Heart right ventricle (tissue), 16 donors: ENCODE results near the gene GALNS. TPM values are rescaled to one million over a fixed set of nuclear protein-coding genes. Genes with fewer than 3 reads are reported as not detected.

ENCODE experiments used
- ATAC-seq, 8 donors: fragments of 200-7000 bp; cut with Tn5 transposase; one replicate each; pipeline ENCODE4 v1.9.1; 2020; ENCODE audit warnings: mild to moderate bottlenecking in 8 of 8, moderate library complexity in 8 of 8, moderate number of reproducible peaks in 1 of 8
- DNase-seq, 2 donors: peaks; one replicate each; pipeline ENCODE4 v3.0.0-alpha.2; 2020
- H3K27ac ChIP-seq, 10 donors: fragments of 200-600 bp; sonication (generic) in 2 of 10; one replicate each; pipeline versions ENCODE4 v1.5.0 to v1.8.0; 2020 to 2022; ENCODE audit warnings: mild to moderate bottlenecking in 3 of 10
- H3K27me3 ChIP-seq, 7 donors: fragments of 200-600 bp; one replicate each; pipeline ENCODE4 v1.8.0; 2021 to 2022; ENCODE audit warnings: mild to moderate bottlenecking in 2 of 7
- H3K36me3 ChIP-seq, 9 donors: fragments of 200-600 bp; sonication (generic) in 1 of 9; one replicate each; pipeline versions ENCODE4 v1.5.0 to v1.8.0; 2020 to 2022; ENCODE audit warnings: mild to moderate bottlenecking in 2 of 9
- H3K4me1 ChIP-seq, 9 donors: fragments of 200-600 bp; sonication (generic) in 1 of 9; one replicate each; pipeline versions ENCODE4 v1.5.0 to v1.8.0; 2020 to 2022; ENCODE audit warnings: mild to moderate bottlenecking in 4 of 9
- H3K4me3 ChIP-seq, 10 donors: fragments of 200-600 bp; sonication (generic) in 2 of 10; one replicate each; pipeline versions ENCODE4 v1.5.0 to v1.8.0; 2020 to 2022; ENCODE audit warnings: mild to moderate bottlenecking in 7 of 10, moderate library complexity in 2 of 10
- H3K9me3 ChIP-seq, 11 donors: fragments of 200-600 bp in 10 of 11; sonication (generic) in 2 of 11; one replicate each; pipeline versions ENCODE4 v1.5.0 to v1.8.0; 2013 to 2022; ENCODE audit warnings: mild to moderate bottlenecking in 2 of 11, control low read depth in 1 of 11, moderate library complexity in 1 of 11
- WGBS, 2 donors: extraction: QIAGEN DNeasy Blood & Tissue Kit; methylation state at CpG; one replicate each; pipeline ENCODE4 v1.1.7; 2013; ENCODE audit warnings: inconsistent platforms in 1 of 2; 5-methylcytosine and 5-hydroxymethylcytosine counted together
- intact Hi-C, 10 donors: fragments of 100-400 bp; cut with DNase I; formaldehyde crosslinking; loops; one replicate each; pipeline versions ENCODE4 v1.11.1 to v1.14.2; 2022
- polyA plus RNA-seq, 2 donors: library from polyadenylated mRNA; stranded (reverse); fragments of 200-250 nt; gene quantifications; one replicate each; pipeline ENCODE4 v1.2.3, GENCODE V29; 2013
- total RNA-seq, 10 donors: library from RNA; stranded (reverse); fragmentation: NEBNext Ultra II Directional in 3 of 10; extraction: Animal tissue kit (Norgen Biotek cat#: 25700) in 3 of 10; gene quantifications; one replicate each; pipeline versions ENCODE4 v1.2.1 to v1.2.4, GENCODE V29; 2021 to 2023
- TF ChIP-seq, protein P1 (sequence below), 9 donors: fragments of 200-600 bp; sonication (generic) in 2 of 9; IDR thresholded peaks; one replicate each; pipeline versions ENCODE4 v1.5.0 to v1.8.0; 2021 to 2022; ENCODE audit warnings: antibody characterized with exemption in 9 of 9, mild to moderate bottlenecking in 5 of 9, moderate library complexity in 1 of 9
- donor health status: Arrhythmogenic right ventricular cardiomyopathy.
- donor health status: ischemic (EF 13 %, LVEDD 7.1; RV severe dilation, severe dysfunction).
- donor health status: healthy with polysubstance abuse.
- donor health status: DM: no; HTN: yes; CAD: no.
- donor health status: DM: no; HTN: no; CAD: no.
- donor health status: ischemic (EF 25% LVEDD 6.9; RV normal size, moderate dysfunction).
- donor health status: ischemic (EF 25% LVEDD 5.7; RV mildly dilated, moderate dysfunction).
- donor health status: healthy.
- donor health status: DM: yes; HTN: yes; CAD: no.
- donor health status: Ischemic cardiomyopathy.
- donor health status: ischemic (EF 35%, LVEDD 5.7; RV mildly dilated, moderate dysfunction).
- donor health status: nonischemic (EF 11% LVEDD 7.7; RV severe dilation, severe dysfunction).
- donor health status: DM: yes; HTN: yes; CAD: no.
- donor health status: PGD.
- donor health status: ischemic (EF 29% LVEDD 5.4; RV normal size, mild dysfunction).
- donor health status: nonischemic (EF 23%, LVEDD 6.1; RV moderate dilation, normal function).

GALNS gene
- total and polyA plus RNA-seq, 12 donors = 11.5 to 18.7 (median 13.8) TPM

DNA sequence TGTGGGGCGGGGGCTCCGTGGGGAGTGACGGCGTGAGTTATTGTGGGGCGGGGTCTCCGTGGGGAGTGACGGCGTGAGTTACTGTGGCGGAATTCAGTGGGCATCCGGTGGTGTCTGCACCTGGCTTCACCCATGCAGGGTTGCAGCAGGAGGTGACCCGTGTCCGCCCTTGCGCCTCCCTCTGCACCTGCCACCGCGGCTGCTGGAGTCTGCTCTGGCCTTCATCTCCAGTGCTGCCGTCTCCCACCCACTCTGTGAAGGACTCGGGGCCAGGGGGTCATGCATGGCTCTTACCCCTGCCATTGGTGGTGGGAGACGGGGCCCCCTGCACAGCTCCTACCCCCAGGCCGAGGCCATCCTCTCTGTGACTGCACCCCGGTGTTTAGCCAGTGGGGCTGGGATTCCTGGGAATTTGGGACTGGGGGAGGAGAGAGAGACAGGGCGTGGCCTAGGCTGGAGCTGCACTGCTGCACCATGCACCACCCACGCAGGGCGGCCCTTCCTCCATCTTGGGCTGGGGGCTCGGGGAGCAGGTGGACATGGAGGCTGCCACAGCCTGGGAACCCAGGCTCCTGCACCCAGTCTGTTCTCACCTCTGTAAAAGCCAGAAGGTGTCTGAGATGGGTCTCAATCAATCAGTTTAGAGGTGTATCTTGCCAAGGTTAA is 11.0 kb upstream of the GALNS start:
- no peak for DNase-seq
- Histone ChIP-seq H3K4me1 (peaks cover 0 to 22% (median 10%) of the 10 kb centered on the region in 9 donors), H3K27ac (no peak overlapping the region), H3K4me3 (no peak overlapping the region), H3K36me3 (peaks cover 0 to 8% (median 0%) of the 10 kb centered on the region in 9 donors), H3K9me3 (no peaks in the 10 kb centered on the region), H3K27me3 (peaks cover 0 to 24% (median 8%) of the 10 kb centered on the region in 7 donors)
- intact Hi-C loops = no loop called here
- no peak for ATAC-seq
- WGBS, 2 donors = 85 to 86% methylated on average over 24 of the region's 24 CpGs
- TF ChIP-seq, protein P1, sequence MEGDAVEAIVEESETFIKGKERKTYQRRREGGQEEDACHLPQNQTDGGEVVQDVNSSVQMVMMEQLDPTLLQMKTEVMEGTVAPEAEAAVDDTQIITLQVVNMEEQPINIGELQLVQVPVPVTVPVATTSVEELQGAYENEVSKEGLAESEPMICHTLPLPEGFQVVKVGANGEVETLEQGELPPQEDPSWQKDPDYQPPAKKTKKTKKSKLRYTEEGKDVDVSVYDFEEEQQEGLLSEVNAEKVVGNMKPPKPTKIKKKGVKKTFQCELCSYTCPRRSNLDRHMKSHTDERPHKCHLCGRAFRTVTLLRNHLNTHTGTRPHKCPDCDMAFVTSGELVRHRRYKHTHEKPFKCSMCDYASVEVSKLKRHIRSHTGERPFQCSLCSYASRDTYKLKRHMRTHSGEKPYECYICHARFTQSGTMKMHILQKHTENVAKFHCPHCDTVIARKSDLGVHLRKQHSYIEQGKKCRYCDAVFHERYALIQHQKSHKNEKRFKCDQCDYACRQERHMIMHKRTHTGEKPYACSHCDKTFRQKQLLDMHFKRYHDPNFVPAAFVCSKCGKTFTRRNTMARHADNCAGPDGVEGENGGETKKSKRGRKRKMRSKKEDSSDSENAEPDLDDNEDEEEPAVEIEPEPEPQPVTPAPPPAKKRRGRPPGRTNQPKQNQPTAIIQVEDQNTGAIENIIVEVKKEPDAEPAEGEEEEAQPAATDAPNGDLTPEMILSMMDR (IDR thresholded peaks at IDR 0.05) = no peak

DNA sequence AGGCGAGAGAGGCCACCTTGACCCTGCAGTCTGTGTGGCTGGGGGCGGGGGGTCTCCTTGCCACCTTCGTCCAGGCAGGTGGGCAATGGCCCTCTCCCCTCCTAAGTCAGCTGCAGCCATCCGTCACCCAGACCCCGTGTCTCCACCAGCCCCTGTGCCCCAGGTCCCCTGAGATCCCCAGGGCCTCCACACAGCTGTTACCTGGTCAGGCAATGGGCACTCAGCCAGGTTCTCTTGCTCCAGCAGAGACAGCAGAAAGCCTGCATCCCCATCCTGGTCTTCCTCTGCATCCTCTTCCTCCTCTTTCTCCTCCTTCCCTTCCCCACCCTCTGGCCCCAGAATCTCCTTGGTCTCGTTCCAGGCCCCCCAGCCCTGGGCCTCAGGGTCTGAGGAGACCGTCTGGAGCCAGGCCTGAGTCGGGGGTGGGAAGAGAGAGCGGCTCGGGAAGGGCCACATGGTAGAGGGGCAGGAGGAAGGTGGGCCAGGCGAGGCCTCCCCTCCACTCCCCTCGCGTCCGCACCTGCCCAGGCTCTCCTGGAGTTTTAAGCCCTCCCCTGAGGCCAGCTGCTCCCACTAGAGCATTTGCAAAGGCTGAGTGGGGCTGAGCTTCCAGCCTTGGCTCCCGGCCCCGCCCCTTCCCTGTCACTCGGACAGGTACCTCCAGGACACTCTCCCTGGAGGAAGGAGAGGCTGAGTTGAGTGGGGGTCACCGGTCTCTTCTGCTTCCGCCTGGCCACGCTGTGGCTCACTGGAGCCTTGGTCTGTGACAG is 9.6 kb upstream of the GALNS start, which contains the start of gene PABPN1L:
Gene PABPN1L, minus strand, starts transcription at position 510 of the 770 bp plus-strand sequence. Its CDS starts 54 bp downstream, at position 456.
- peaks cover 0 to 17% (median 7%) of the 10 kb centered on the region in 9 donors for H3K4me1 ChIP-seq
- intact Hi-C loops = no loop called here
- ATAC-seq = no peak
- H3K27ac ChIP-seq = no peak within 1 kb of the TSS
- H3K27me3 ChIP-seq = peaks cover 0 to 22% (median 5%) of the 10 kb centered on the region in 7 donors
- 77 to 79% methylated on average over 20 of the region's 20 CpGs for WGBS, 2 donors
- TF ChIP-seq, protein P1 (IDR thresholded peaks at IDR 0.05) = no peak
- peaks cover 0 to 21% (median 7%) of the 10 kb centered on the region in 9 donors for H3K36me3 ChIP-seq
- no peak within 1 kb of the TSS for H3K4me3 ChIP-seq
- no peaks in the 10 kb centered on the region for H3K9me3 ChIP-seq
- no peak for DNase-seq

- WGBS, 2 donors = 85 to 86% methylated on average over 15 of the region's 15 CpGs
- TF ChIP-seq, protein P1 (IDR thresholded peaks at IDR 0.05) = no peak
- DNase-seq (no peak), ATAC-seq (no peak)
- Histone ChIP-seq H3K9me3 (no peaks in the 10 kb centered on the region), H3K27ac (no peak overlapping the region), H3K4me3 (no peak overlapping the region), H3K36me3 (peaks cover 0 to 26% (median 10%) of the 10 kb centered on the region in 9 donors), H3K27me3 (peaks cover 0 to 16% (median 5%) of the 10 kb centered on the region in 7 donors), H3K4me1 (peaks cover 0 to 11% (median 2%) of the 10 kb centered on the region in 9 donors)
- intact Hi-C loops = no loop called here
Observed at GRCh38 chr16:88865742-88866141, 9.0 kb upstream of the GALNS start.

DNA sequence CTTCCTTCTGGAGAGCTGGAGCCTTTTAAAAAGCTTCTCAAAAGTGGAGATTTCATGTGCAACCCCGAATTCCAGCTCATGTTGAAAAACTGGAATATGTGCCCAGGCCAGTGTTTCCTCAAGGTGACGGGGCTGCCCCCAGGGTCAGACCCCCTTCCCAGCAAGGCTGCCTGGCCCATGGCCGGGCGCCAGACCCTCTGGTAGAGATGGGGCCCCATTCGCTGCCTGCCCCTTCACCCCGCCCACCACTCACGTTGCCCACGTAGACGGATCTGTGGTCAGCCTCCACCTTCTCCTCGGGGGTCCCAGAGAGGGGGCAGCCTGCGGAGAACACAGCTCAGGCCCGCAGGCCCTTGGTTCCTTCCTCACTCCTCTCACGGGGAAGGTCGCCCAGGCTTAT is 8.6 kb upstream of the GALNS start:
- Histone ChIP-seq H3K4me1 (peaks cover 0 to 6% (median 0%) of the 10 kb centered on the region in 9 donors), H3K36me3 (peaks cover 0 to 30% (median 14%) of the 10 kb centered on the region in 9 donors), H3K27ac (no peak overlapping the region), H3K9me3 (no peaks in the 10 kb centered on the region), H3K4me3 (no peak overlapping the region), H3K27me3 (peaks cover 0 to 13% (median 3%) of the 10 kb centered on the region in 7 donors)
- DNase-seq (no peak), ATAC-seq (no peak)
- intact Hi-C loops = no loop called here
- TF ChIP-seq, protein P1 (IDR thresholded peaks at IDR 0.05) = no peak
- 84 to 85% methylated on average over 14 of the region's 14 CpGs for WGBS, 2 donors
